T-helper 1 cell treated with Interleukin-12 subunit alpha and Interleukin-12 subunit beta and Interleukin-4 antibody, amounts not matched to agents 30 ng/mL and 1 ng/mL, for 36 hours (primary cell): ENCODE measurements around the gene CCDC107. TPM values are rescaled to one million over a fixed set of nuclear protein-coding genes. Genes with fewer than 3 reads are reported as not detected.
"Not testable (repeated sequence)": the region's sequence is repeated elsewhere in the genome, so short reads cannot be mapped to it uniquely, and the experiment has no call there.

Experiments
- intact Hi-C: fragments of 100-400 bp; cut with micrococcal nuclease; formaldehyde crosslinking; loops from one replicate; pipeline ENCODE4 v1.15.1; 2024
- total RNA-seq: library from RNA; stranded (reverse); gene quantifications from 2 replicates; pipeline ENCODE4 v1.2.3, GENCODE V29; 2022

Gene CCDC107
- total RNA-seq, 1 donor from 2014 or later = 29.0 TPM

DNA sequence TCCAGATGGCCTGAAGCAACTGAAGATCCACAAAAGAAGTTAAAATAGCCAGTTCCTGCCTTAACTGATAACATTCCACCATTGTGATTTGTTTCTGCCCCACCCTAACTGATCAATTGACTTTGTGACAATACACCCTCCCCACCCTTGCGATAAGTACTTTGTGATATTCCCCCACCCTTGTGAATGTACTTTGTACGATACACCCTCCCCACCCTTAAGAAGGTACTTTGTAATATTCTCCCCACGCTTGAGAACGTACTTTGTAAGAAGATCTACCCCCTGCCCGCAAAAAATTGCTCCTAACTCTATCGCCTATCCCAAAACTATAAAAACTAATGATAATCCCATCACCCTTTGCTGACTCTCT is 21.2 kb upstream of the CCDC107 start:
- intact Hi-C loops = not testable (repeated sequence)

DNA sequence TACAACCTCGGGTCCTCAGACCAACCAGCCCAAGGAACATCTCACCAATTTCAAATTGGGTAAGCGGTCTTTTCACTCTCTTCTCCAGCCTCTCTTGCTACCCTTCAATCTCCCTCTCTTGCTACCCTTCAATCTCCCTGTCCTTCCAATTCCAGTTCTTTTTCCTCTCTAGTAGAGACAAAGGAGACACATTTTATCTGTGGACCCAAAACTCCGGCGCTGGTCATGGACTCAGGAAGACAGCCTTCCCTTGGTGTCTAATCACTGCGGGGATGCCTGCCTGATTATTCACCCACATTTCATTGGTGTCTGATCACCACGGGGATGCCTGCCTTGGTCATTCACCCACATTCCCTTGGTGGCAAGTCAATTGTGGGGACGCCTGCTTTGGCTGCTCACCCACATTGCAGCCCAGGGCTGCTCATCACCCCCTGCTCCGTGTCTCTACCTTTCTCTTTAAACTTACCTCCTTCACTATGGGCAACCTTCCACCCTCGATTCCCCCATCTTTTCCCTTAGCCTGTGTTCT is 20.6 kb upstream of the CCDC107 start:
- intact Hi-C loops = not testable (repeated sequence)

DNA sequence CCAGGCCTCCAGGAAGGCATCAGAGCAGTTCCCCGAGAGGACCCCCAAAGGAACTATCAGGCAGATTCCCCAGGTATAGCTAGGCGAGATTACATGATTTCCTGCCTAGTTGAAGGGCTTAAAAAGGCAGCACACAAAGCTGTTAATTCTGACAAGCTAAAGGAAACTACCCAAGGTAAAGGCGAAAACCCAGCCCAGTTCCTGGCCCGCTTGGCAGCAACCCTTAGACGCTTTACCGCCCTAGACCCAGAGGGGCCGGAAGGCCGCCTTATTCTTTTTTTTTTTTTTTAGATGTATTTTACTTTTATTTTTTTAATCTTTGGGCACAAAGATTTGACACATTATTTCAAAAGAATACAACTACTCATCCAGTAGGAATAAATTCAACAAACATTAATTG is 19.3 kb upstream of the CCDC107 start:
- intact Hi-C loops = loop anchor here (1.0 kb wide), 1 partner anchor 9 kb away; no protein-coding TSS in a partner anchor

DNA sequence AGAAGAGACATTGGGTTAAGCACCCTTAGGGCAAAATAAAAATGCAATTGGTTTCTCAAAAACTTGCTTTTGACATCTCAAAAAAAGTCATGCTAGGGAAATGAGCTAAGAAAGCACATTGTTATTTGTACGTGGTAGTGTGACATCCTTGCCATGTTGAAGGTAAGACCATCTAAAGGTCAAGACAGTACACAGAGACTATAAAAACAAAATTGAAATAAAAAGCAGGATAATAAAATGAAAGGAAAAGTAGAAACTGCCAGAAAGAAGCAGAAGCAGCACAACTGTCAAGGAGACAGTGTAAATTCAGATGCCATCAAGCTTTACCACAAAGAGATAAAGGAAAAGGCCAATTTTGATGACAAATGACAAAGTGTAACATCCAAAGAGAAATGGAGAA is 18.9 kb upstream of the CCDC107 start:
- intact Hi-C loops = loop anchor here (1.0 kb wide), 1 partner anchor 8 kb away; no protein-coding TSS in a partner anchor

DNA sequence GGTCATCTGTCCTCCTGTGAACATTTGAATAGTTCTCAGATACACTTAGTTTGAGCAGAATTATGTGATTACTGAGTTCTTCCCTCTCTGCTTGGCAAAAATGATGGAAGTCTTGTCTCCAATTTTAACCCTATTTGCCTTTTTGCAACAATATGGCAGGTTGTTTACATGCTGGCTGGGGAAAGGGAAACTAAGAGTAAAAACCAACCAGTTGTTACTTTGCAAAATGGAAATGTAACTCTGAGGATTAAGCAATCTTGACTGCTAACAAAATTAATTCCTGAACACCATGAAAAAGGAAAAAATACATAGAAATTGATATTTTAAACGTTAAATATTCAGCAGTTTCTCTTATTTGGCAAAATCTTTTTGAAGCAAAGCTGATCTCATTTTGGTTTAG is 18.5 kb upstream of the CCDC107 start:
- intact Hi-C loops = loop anchor here (1.0 kb wide), 1 partner anchor 8 kb away; no protein-coding TSS in a partner anchor

DNA sequence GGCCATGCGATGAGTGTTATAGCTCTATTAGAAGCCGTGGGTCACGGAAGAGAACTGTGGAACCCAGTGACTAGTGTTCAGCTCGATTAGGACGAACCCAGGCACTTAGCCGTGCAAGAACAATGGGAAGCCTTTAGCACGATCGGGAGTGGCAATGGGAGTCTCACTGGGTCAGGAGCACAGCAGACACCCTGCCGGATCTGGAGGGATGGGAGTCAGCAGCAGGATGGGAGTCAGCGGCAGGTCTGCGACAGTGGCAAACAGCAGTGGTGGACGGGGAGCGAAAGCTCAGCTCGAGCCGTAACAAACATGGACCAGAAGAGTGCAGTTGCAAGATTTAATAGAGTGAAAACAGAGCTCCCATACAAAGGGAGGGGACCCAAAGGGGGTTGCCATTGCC is 17.7 kb upstream of the CCDC107 start:
- intact Hi-C loops = not testable (repeated sequence)

DNA sequence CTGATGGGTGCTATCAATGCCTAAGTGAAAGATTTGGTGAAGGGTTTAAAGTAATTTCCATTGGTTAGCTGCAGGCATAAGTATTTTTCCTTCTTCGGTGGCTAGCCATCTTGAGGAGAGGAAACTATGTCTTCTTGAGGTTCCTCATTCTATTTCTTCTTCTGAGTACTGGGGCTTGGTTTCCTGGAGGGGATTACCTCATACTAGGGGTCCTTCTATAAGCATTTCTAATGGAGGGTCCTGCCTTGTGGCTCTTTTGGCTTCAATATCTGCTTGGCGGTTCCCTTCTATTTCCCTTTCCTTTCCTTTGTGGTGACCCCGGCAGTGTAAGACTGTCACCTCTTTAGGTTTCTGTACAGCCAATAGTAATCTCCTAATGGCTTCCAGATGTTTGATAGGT is 16.6 kb upstream of the CCDC107 start:
- intact Hi-C loops = not testable (repeated sequence)

DNA sequence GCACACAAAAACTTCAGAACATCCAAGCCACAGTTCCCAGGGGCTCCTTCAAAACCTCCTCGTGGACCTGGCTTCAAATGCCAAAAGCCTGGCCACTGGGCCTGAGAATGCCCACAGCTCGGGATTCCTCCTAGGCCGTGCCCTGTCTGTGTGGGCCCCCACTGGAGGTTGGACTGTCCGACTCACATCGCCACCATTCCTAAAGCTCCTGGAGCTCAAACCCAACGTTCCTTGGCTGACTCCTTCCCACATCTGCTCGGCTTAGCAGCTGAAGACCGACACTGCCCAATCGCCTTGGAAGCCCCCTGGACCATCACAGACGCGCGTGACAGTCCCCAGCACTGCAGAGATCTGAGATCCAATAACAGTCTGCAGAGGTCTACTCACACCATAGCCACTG is 15.0 kb upstream of the CCDC107 start:
- intact Hi-C loops = no loop called here

DNA sequence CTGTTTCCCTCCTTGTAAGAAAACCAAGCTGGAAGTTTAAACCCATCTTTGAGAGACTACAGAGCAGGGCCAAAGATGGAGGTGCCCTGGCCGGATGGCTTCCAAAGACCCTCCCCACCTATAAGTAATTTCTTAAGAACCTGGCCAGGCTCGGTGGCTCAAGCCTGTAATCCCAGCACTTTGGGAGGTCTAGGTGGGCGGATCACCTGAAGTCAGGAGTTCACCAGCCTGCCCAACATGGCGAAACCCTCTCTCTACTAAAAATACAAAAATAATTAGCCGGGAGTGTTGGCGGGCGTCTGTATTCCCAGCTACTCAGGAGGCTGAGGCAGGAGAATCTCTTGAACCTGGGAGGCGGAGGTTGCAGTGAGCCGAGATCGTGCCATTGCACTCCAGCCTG is 12.4 kb upstream of the CCDC107 start:
- intact Hi-C loops = loop anchor here (1.0 to 5.0 kb wide), 10 partner anchors 19 to 1317 kb away; partner anchors contain the start of genes ARHGEF39, CLTA, CREB3 and GBA2

DNA sequence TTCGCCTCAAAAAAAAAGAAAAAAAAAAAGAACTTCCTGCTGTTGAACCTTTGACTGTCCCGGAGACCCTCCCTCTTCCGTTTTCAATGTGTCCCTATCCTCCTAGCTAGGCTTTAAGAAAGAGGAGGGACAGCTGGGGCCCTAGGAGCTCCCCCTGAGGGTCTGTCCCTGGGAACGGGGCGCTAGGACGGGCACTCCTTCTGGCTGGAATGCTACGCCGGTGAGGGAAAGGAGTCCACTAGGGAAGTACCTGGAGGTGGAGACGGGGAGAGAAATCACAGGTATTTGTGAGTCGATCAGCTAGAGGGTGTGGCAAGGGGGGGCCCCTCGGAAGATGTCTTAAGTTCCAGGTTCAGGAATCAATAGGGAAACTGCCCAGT is 11.9 kb upstream of the CCDC107 start:
- intact Hi-C loops = loop anchor here (1.0 to 5.0 kb wide), 10 partner anchors 19 to 1317 kb away; partner anchors contain the start of genes ARHGEF39, CLTA, CREB3 and GBA2

DNA sequence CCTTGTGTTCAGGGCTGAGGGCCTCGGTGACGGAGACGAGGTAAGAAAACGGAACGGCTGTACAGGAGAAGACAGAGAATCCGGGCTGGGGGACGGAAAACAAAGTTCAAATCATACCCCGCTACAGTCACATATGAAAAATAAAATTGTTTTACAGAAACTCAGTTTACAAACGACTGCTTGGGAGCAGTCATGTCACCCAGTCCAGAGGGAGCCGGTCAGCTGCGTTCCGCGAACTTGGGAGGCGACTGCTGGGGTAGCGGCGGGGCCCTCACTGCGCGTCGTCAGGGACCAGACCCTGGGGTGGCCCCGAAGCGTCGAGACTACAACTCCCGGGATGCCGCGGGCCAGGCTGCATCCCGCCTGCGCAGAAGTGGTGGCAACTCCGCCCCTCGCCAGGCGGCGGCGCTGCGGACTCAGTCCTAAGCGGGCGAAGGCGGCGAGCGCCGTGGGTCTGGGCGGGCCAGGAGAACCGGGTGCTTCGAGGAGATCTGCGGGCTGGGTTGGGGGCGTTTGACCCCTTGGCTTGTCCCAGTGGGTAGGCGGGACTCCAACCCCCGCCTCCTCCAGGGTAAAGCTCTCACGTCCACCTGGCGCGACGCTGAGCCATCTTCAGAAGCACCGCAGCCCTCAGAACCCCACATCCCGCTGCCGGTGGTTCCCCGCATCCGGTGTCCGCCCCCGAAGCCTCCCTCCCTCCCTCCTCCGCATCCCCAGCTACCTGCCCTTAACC is 11.4 kb upstream of the CCDC107 start:
- intact Hi-C loops = loop anchor here (1.0 to 5.0 kb wide), 13 partner anchors 7 to 1318 kb away; partner anchors contain the start of genes ARHGEF39, CLTA, CREB3 and GBA2

DNA sequence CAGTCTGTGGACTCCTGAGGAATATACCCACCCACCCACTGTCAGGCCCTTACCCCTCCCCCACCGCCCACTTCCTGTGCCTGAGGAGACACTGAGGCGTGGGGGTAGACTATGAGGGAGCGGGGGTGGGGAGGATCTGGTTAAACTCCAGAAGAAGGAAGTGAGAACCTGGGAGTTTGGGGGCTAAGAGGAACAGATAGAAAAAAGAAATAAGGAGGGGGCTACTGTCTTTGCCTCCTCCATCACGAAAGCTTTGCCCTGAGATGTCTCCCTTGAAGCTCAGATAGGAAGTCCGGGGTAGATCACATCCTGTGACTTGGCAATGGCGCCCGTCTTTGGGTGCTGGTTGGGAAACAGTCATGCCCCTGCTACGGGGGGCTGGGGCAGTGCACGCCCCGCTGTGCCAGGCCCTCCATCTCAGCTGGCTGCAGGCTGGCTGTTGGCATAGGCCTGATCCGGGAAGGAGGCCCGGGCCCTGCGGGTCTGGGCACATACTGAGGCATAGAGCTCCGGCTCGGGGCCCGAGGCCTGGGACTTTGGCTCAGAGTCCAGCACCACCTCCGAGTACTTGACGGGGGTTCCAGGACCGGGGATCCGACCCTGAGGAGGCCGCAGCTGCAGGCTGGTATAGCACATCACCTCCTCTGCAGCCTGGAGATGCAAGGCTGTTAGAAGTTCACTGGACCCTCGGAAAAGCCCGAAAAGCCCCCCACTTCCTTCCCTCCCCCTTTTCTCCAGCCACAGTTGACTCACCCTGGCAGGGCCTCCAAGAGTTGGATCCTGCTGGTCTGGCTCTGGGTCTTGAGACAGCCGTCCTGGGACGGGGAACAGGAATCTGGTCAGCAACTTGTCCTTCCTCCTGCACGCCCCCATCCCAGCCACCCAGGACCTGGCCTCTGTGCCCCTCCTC is 8.4 kb upstream of the CCDC107 start:
- intact Hi-C loops = loop anchor here (1.0 to 10.0 kb wide), 5 partner anchors 163 to 1025 kb away; partner anchors contain the start of genes ARID3C, CLTA, DCTN3 and GNE

DNA sequence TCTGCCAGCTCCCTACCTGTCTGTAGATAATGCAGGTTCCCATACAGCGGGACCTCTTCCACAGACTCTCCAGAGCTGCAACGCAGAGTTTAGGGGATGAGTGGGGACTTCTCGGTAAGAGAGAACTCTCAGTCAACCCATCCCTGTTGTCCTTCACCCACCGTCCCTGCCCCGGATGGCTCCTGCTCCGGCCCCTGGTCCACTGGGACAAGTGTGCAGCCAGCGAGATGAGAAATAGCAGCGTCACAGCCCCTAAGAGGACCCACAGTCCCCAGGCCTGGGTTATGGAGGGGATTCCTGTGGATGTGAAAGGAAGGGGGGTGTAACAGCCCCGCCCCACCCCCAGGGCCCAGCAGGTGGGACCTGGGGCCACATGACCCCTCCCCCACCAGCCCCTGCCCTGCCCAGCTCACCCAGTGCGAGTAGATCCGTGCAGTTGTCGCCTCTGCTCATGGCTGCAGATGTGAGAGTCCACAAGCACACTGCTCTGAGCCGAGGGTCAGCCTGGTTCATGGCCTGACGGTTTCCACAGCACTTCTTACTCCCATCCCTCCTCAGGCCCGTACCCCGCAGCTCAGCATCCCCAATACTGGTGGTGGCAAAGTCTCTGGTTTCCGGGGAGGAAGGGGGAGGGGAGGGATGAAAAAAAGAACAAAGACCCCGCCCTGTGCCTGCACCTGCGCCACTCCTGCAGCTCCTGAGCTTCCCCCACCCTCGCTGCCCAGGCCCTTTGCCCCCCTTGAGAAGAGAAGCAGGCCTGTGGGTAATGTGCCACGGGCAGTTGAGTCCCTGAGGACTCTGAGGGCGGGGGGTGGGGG is 7.5 kb upstream of the CCDC107 start, which contains the start of gene SIT1:
TSS of gene SIT1 (minus strand) at position 591 of the 818 bp plus-strand sequence. CDS start at position 513, 78 bp downstream.
- intact Hi-C loops = loop anchor here (10.0 kb wide), 2 partner anchors 946 to 1026 kb away; partner anchors contain the start of genes ARID3C and DCTN3

DNA sequence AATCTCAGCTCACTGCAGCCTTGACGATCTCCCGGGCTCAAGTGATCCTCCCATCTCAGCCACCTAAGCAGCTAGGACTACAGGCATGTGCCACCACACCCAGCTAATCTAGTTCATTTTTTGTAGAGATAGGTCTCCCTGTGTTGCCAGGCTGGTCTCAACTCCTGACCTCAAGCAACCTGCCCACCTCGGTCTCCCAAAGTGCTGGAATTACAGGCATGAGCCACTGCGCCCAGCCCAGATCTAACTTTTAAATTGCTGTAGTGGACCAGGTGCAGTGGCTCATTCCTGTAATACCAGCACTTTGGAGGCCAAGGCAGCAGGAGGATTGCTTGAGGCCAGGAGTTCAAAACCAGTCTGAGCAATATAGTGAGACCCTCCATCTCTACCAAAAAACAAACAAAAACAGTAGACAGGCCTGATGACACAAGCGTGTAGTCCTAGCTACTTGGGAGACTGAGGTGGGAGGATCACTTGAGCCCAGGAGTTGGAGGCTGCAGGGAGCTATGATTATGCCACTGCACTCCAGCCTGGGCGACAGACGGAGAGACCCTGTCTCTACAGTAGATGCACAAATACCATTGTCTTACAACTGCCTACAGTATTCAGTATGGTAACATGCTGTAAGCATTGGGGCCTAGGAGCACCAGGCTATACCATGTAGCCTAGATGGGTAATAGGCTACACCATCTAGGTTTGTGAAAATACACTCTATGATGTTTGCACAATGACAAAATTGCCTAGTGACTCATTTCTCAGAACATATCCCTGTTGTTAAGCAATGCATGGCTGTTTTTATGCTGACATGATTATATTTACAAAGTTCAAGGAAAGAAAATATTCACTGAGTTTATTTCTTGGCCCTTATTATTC is 5.9 kb upstream of the CCDC107 start:
- intact Hi-C loops = loop anchor here (10.0 kb wide), 2 partner anchors 947 to 1027 kb away; partner anchors contain the start of genes ARID3C and DCTN3

DNA sequence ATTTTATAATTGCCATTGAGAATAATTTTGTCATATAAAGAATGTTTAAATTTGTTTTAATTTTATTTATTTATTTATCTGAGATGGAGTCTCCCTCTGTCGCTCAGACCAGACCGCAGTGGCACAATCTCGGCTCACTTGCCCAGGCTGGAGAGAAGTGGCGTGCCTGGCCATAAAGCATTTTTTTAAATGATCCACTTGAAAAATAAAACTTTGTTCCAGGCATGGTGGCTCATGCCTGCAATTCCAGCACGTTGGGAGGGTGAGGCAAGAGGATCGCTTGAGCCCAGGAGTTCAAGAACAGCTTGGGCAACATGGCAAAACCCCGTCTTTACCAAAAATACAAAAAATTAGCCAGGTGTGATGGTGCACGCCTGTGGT is 5.3 kb upstream of the CCDC107 start:
- intact Hi-C loops = loop anchor here (10.0 kb wide), 2 partner anchors 948 to 1028 kb away; partner anchors contain the start of genes ARID3C and DCTN3

DNA sequence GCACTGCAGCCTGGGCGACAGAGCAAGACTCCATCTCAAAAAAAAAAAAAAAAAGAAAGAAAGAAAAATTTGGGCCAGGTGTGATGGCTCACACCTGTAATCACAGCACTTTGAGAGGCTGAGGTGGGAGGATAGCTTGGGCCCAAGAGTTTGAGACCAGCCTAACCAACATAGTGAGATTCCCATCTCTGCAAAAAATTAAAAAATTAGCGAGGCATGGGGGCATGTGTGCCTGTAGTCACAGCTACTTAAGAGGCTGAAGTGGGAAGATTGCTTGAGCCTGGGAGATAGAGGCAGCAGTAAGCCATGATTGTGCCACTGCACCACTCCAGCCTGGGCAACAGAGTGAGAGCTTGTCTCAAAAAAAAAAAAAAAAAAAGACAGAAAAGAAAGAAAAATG is 4.5 kb upstream of the CCDC107 start:
- intact Hi-C loops = loop anchor here (10.0 kb wide), 2 partner anchors 949 to 1029 kb away; partner anchors contain the start of genes ARID3C and DCTN3

DNA sequence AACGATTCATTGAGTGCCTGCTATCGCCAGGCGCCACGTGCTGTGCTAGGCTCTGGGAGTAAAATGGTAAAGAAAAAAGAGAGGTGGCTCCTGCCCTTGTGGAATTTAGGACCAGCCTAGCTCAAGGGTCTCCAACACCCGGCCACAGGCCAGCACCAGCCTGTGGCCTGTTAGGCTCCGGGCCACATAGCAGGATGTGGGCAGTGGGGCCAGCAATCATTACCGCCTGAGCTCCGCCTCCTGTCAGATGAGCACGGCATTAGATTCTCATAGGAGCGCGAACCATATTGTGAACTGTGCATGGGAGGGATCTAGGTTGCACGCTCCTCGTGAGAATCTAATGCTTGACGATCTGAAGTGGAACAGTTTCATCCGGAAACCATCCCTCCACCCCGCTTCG is 1.7 kb upstream of the CCDC107 start:
- intact Hi-C loops = loop anchor here (5.0 to 10.0 kb wide), 6 partner anchors 164 to 1032 kb away; partner anchors contain the start of genes ARID3C, DCTN3, DNAJB5 and RUSC2

DNA sequence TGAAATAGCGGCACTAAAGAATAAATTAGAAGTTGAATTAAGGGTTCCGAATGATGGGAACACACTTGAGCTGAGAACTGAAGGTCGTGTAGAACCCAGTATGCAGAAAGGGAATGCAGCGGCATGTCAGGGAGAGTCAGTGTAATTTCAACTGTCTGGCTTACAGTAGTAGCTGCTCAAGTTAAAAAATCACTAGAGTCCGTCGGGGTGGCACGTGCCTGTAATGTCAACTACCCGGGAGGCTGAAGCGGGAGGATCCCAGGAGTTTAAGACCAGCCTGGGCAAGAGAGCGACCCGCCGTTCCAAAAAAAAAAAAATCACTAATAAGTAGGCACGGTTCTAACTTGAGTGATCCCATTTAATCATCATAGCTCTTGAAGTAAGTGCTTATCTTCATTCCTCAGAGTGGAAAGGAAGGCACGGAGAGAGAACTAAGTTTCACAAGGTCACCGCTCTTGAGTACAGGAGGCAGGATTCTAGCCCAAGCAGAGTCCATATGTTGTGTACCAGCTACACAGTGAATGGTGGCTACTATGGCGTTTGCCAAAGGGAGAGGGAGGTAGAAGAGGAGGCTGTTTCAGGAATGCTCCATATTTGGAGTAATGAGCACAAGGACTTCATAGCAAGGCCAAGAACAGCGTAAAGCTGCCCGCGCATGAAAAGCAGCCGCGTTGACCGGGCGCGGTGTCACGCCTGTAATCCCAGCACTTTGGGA is 1.1 kb upstream of the CCDC107 start:
- intact Hi-C loops = loop anchor here (1.0 to 10.0 kb wide), 11 partner anchors 8 to 1032 kb away; partner anchors contain the start of genes ARHGEF39, ARID3C, CREB3 and DCTN3
